ENCODE data around the gene MICAL3. TPM values are rescaled to one million over a fixed set of nuclear protein-coding genes. Genes with fewer than 3 reads are reported as not detected.

The MICAL3 gene
- polyA plus RNA-seq, 1 of the 3 experiments (the other 2 are of a cell fraction), result 83.1 TPM

DNA sequence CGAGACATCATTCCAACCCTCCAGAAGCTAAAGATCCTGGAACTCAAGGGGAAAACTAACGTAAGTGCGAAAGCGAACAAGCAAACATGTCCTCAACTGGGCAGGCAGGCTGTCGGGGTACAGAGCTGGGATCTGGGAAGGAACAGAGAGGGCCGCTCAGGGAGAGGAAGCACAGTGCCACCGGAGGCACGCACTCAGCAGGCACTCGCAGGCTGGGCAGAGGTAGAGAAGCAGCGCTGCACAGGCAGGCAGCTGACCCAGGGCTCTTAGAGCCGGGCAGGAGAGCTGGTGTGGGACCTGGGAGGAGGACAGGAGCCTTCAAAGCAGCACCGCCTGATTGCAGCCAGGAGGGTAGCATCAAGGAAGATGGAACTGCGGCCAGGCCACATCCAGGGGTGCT lies 62.2 kb downstream of the MICAL3 start (continued):
- TF ChIP-seq, protein P1, sequence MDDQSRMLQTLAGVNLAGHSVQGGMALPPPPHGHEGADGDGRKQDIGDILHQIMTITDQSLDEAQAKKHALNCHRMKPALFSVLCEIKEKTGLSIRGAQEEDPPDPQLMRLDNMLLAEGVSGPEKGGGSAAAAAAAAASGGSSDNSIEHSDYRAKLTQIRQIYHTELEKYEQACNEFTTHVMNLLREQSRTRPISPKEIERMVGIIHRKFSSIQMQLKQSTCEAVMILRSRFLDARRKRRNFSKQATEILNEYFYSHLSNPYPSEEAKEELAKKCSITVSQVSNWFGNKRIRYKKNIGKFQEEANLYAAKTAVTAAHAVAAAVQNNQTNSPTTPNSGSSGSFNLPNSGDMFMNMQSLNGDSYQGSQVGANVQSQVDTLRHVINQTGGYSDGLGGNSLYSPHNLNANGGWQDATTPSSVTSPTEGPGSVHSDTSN (IDR thresholded peaks at IDR 0.05), result no peak
- TF ChIP-seq NFIC (IDR thresholded peaks at IDR 0.05; ENCODE audit: borderline replicate concordance) (no peak), NRF1 (IDR thresholded peaks at IDR 0.05; ENCODE audit: low read depth, low read length) (no peak), RFX5 (IDR thresholded peaks at IDR 0.05; ENCODE audit: low read length) (no peak)
- TF ChIP-seq, protein P2, sequence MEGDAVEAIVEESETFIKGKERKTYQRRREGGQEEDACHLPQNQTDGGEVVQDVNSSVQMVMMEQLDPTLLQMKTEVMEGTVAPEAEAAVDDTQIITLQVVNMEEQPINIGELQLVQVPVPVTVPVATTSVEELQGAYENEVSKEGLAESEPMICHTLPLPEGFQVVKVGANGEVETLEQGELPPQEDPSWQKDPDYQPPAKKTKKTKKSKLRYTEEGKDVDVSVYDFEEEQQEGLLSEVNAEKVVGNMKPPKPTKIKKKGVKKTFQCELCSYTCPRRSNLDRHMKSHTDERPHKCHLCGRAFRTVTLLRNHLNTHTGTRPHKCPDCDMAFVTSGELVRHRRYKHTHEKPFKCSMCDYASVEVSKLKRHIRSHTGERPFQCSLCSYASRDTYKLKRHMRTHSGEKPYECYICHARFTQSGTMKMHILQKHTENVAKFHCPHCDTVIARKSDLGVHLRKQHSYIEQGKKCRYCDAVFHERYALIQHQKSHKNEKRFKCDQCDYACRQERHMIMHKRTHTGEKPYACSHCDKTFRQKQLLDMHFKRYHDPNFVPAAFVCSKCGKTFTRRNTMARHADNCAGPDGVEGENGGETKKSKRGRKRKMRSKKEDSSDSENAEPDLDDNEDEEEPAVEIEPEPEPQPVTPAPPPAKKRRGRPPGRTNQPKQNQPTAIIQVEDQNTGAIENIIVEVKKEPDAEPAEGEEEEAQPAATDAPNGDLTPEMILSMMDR (IDR thresholded peaks at IDR 0.05), result no peak

DNA sequence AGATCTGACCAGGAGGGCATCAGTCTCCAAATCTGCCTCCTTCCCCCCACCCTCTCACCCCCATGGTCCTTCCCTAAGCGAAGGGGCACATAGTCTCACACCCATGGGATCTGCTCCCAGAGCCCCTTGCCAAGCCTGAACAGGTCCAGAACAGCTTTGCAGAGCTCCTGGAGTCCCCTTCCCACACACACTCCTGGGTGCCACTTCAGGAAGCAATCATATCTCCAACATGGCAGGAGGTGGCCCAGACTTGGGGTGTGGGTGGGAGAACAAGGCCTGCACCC lies 63.0 kb downstream of the MICAL3 start:
- no peak overlapping the region for H3K4me3 ChIP-seq (ENCODE audit: low read depth in 2 of 2, low read length in 1 of 2)
- H3K79me2 ChIP-seq (ENCODE audit: insufficient read depth), result peaks cover 91% of the 10 kb centered on the region
- H3K27me3 ChIP-seq (ENCODE audit: insufficient read depth), result no peaks in the 10 kb centered on the region
- no peak overlapping the region for H3K27ac ChIP-seq (ENCODE audit: low read depth in 2 of 2, low read length in 1 of 2)
- no peak overlapping the region for H3K4me2 ChIP-seq
- CTCF ChIA-PET, result no interaction called here
- H3K9me3 ChIP-seq, result no peaks in the 10 kb centered on the region
- TF ChIP-seq NFIC (IDR thresholded peaks at IDR 0.05; ENCODE audit: borderline replicate concordance) (no peak), FOXJ3 (CRISPR knock-in tag; IDR thresholded peaks at IDR 0.05) (no peak), RXRA (IDR thresholded peaks at IDR 0.05; ENCODE audit: borderline replicate concordance, low read depth) (no peak), EP300 (IDR thresholded peaks at IDR 0.05; ENCODE audit: borderline replicate concordance in 1 of 2, low read depth in 1 of 2, low read length in 1 of 2) (no peak), POLR2AphosphoS5 (IDR thresholded peaks at IDR 0.05; ENCODE audit: low read depth, low read length) (no peak), ELF1 (IDR thresholded peaks at IDR 0.05) (no peak), FOXM1 (IDR thresholded peaks at IDR 0.05; ENCODE audit: low read depth) (no peak), NRF1 (IDR thresholded peaks at IDR 0.05; ENCODE audit: low read depth, low read length) (no peak), TEAD4 (IDR thresholded peaks at IDR 0.05; ENCODE audit: borderline replicate concordance, insufficient read depth) (no peak), EZH2phosphoT487 (IDR thresholded peaks at IDR 0.05; ENCODE audit: borderline replicate concordance, low read depth) (no peak), RAD21 (IDR thresholded peaks at IDR 0.05; ENCODE audit: low read length) (no peak)
- TF ChIP-seq, protein P3, sequence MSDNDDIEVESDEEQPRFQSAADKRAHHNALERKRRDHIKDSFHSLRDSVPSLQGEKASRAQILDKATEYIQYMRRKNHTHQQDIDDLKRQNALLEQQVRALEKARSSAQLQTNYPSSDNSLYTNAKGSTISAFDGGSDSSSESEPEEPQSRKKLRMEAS (IDR thresholded peaks at IDR 0.05; ENCODE audit: low read depth), result no peak
- TF ChIP-seq, protein P2 (IDR thresholded peaks at IDR 0.05), result no peak
- POLR2A ChIA-PET, result no interaction called here
- H3K4me1 ChIP-seq (ENCODE audit: control insufficient read depth in 1 of 2, insufficient read depth in 2 of 2, low read depth in 1 of 2, low read length in 1 of 2), result peaks cover 0 to 23% of the 10 kb centered on the region in 2 experiments; a peak in 1 of 4 replicates
- H3K36me3 ChIP-seq (replicated peaks in 1 of 2; ENCODE audit: control insufficient read depth in 1 of 2, insufficient read depth in 2 of 2, low read length in 1 of 2), result peaks cover 0 to 4% of the 10 kb centered on the region in 2 experiments
- DNase-seq, result no peak
- H4K20me1 ChIP-seq (ENCODE audit: insufficient read depth), result peaks cover 47% of the 10 kb centered on the region
- H2AFZ ChIP-seq (ENCODE audit: low read depth), result no peak overlapping the region
- no peak overlapping the region for H3K9ac ChIP-seq
- 60% methylated on average over 1 of the region's 1 CpG for WGBS (ENCODE audit: low lambda C conversion rate)
- H3K9me2 ChIP-seq, result no peaks in the 10 kb centered on the region
- no peaks in the 10 kb centered on the region for H3F3A ChIP-seq (replicated peaks; ENCODE audit: insufficient read depth)
